Right lobe of liver (tissue), 6 donors: Measurements from ENCODE around the gene TYW5. TPM values are rescaled to one million over a fixed set of nuclear protein-coding genes. Genes with fewer than 3 reads are reported as not detected.
A peak's percentile ranks its signal among the peaks of the same experiment; 100 is the strongest.

ENCODE experiments used
- ATAC-seq, 4 donors: fragments of 200-7000 bp; cut with Tn5 transposase; one replicate each; pipeline ENCODE4 v1.9.1; 2020; ENCODE audit warnings: mild to moderate bottlenecking in 4 of 4, moderate library complexity in 4 of 4
- DNase-seq, 3 donors: peaks; one replicate each; pipeline ENCODE4 v3.0.0-alpha.2; 2020
- H3K27ac ChIP-seq, 3 donors: fragments of 200-600 bp; one replicate each; pipeline ENCODE4 v1.8.0; 2022
- H3K27me3 ChIP-seq, 2 donors: fragments of 200-600 bp; one replicate each; pipeline ENCODE4 v1.8.0; 2022
- H3K36me3 ChIP-seq, 4 donors: fragments of 200-600 bp; sonication (generic) in 1 of 4; one replicate each; pipeline versions ENCODE4 v1.5.1 to v1.8.0; 2017 to 2022; ENCODE audit warnings: control low read depth in 1 of 4
- H3K4me1 ChIP-seq, 4 donors: fragments of 200-600 bp; sonication (generic) in 1 of 4; one replicate each; pipeline versions ENCODE4 v1.5.1 to v1.8.0; 2017 to 2022; ENCODE audit warnings: control low read depth in 1 of 4
- H3K4me3 ChIP-seq, 3 donors: fragments of 200-600 bp; one replicate each; pipeline ENCODE4 v1.8.0; 2022
- H3K9me3 ChIP-seq, 4 donors: fragments of 200-600 bp; sonication (generic) in 1 of 4; one replicate each; pipeline versions ENCODE4 v1.5.1 to v1.8.0; 2017 to 2022; ENCODE audit warnings: control low read depth in 1 of 4
- CTCF ChIP-seq, 4 donors: fragments of 200-600 bp in 3 of 4; fragments of 450-650 bp in 1 of 4; IDR thresholded peaks; one replicate each; pipeline versions ENCODE4 v1.5.1 to v1.8.0; 2016 to 2022; ENCODE audit warnings: antibody characterized with exemption in 4 of 4, mild to moderate bottlenecking in 2 of 4
- POLR2A ChIP-seq: fragments of 450-650 bp; IDR thresholded peaks from one replicate; pipeline ENCODE4 v1.6.1; 2017; ENCODE audit warnings: antibody characterized with exemption, mild to moderate bottlenecking
- WGBS: methylation state at CpG from one replicate; pipeline ENCODE4 v1.1.6; 2018; ENCODE audit warnings: low coverage, low lambda C conversion rate; ENCODE audit not compliant: insufficient coverage; ENCODE audit errors: missing lambda C conversion rate; 5-methylcytosine and 5-hydroxymethylcytosine counted together
- intact Hi-C, 2 donors: fragments of 100-400 bp; cut with DNase I; formaldehyde crosslinking; loops; one replicate each; pipeline versions ENCODE4 v1.11.2 to v1.14.1; 2022
- long read RNA-seq: library from polyadenylated mRNA; unstranded; transcript quantifications from one replicate; pipeline ENCODE4 v2.0.0, GENCODE V29; 2019
- total RNA-seq, 6 experiments: library from RNA; depleted of rRNA in 2 of 6; stranded (reverse); fragments of >200 nt in 2 of 6; fragmentation: NEBNext Ultra II Directional in 3 of 6; extraction: Animal tissue kit (Norgen Biotek cat#: 25700) in 3 of 6; gene quantifications; one replicate each; pipeline versions ENCODE4 v1.1.0 to v1.2.4, GENCODE V29; 2016 to 2023
- donor health status: DM: no; HTN: yes; CAD: no.
- donor health status: DM: no; HTN: no; CAD: no.
- donor health status: DM: no; HTN: no; CAD: no.
- donor health status: DM: no; HTN: yes; CAD: no.
- donor health status: DM: no; HTN: yes; CAD: no.

Gene TYW5, protein sequence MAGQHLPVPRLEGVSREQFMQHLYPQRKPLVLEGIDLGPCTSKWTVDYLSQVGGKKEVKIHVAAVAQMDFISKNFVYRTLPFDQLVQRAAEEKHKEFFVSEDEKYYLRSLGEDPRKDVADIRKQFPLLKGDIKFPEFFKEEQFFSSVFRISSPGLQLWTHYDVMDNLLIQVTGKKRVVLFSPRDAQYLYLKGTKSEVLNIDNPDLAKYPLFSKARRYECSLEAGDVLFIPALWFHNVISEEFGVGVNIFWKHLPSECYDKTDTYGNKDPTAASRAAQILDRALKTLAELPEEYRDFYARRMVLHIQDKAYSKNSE
- total RNA-seq, result 1 to 10 TPM; 4.1 to 6.4 (median 4.8) TPM
- long read RNA-seq, partial matches to known transcripts, result 1 of 1 reads
- long read RNA-seq, other reads (novel, unspliced or antisense), result 0 of 1 reads

GRCh38 chr2:199955339-199956061, at the start of gene TYW5, which contains the start of gene MAIP1:
Gene TYW5 (minus strand): TSS chr2:199955491. CDS start chr2:199955470, 21 bp downstream.
Gene MAIP1 (plus strand): TSS chr2:199955582. CDS start chr2:199955799, 217 bp downstream.
- H3K4me1 ChIP-seq, result peaks cover 0 to 23% (median 7%) of the 10 kb centered on the region in 4 donors

DNA sequence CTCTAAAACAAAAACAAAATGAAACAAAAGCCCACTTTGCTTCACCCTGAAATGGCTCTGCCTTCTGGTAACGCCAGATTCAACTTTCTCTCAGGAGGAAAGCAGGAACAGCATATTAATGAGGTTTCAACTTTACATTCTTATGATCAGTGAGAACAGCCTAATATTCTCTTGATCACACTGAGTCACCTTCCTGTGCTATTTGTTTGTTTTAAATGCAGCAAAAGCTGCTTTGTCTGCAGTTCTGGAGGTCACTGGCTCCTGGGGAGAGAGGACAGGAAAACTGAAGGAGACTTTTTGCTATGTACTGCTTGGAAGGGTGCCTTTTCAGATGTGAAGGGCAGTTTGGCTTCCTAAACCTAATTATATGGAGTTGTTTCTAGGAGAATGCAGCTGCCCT, 48.2 kb upstream of the TYW5 start:
- no peaks in the 10 kb centered on the region for H3K9me3 ChIP-seq
- DNase-seq, result no peak
- TF ChIP-seq POLR2A (no peak), CTCF (IDR thresholded peaks at IDR 0.05) (no peak)
- H3K4me3 ChIP-seq, result no peak overlapping the region
- no peak overlapping the region for H3K27ac ChIP-seq
- ATAC-seq, result peak; percentile 49 to 89 (median 64)
- H3K36me3 ChIP-seq, result no peaks in the 10 kb centered on the region
- intact Hi-C loops, result no loop called here
- 83% methylated on average over 1 of the region's 1 CpG for WGBS
- no peaks in the 10 kb centered on the region for H3K27me3 ChIP-seq
- H3K4me1 ChIP-seq, result no peaks in the 10 kb centered on the region

More at GRCh38 chr2:199955339-199956061, at the start of gene TYW5, which contains the start of gene MAIP1:
- Histone ChIP-seq H3K9me3 (no peaks in the 10 kb centered on the region), H3K27ac (peak within 1 kb of the TSS; percentile 87 to 93 (median 89)), H3K36me3 (peaks cover 0 to 22% (median 5%) of the 10 kb centered on the region in 4 donors), H3K27me3 (no peaks in the 10 kb centered on the region), H3K4me3 (peak within 1 kb of the TSS; percentile 89 to 98 (median 94))
- peak; percentile 88 for TF ChIP-seq POLR2A
- peak in 2 of 4 donors; percentile 22 to 31 for TF ChIP-seq CTCF (IDR thresholded peaks at IDR 0.05)
- WGBS, result 0% methylated on average over 11 of the region's 64 CpGs
- ATAC-seq (peak; percentile 94 to 96 (median 96)), DNase-seq (peak; percentile 86 to 88 (median 88))
- intact Hi-C loops, result no loop called here

DNA sequence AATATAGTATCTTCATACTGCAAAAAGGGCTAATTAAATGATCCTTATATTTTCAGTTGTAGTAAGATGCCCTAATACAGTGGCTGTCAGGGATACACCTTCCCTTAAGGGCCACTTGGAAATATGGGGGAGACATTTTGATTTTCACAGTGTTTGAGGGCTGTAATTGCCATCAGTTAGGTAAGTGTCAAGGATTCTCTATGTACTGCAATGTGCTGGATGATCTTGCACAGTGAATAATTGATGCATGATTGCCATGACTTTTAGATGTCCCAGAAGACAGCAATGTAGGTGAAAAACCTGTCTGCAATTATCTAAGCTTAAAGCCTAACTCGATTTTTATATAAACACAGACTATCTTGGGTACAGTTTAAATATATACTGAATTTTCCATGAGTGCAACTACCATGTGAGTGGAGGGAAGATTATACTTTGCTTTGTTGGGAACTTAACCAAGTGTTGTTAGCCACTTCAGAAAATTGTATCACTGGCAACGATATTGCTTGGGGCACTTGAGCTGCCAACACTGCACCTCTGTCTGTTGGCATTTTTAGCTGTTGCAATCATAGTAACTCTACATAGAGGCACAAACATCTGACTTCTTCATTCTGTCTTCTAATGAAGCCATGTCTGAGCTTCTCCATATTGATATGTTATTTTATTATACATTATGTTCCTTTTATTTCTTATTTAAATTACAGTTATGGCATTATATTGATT, 45.3 kb upstream of the TYW5 start:
- no peaks in the 10 kb centered on the region for H3K27me3 ChIP-seq
- DNase-seq, result no peak
- no peaks in the 10 kb centered on the region for H3K36me3 ChIP-seq
- no peak overlapping the region for H3K4me3 ChIP-seq
- no peaks in the 10 kb centered on the region for H3K9me3 ChIP-seq
- no peaks in the 10 kb centered on the region for H3K4me1 ChIP-seq
- intact Hi-C loops, result no loop called here
- TF ChIP-seq POLR2A, result no peak
- TF ChIP-seq CTCF (IDR thresholded peaks at IDR 0.05), result no peak
- no peak for ATAC-seq
- 77% methylated on average over 2 of the region's 2 CpGs for WGBS
- no peak overlapping the region for H3K27ac ChIP-seq

GRCh38 chr2:199999166-199999565, 43.9 kb upstream of the TYW5 start:
- no peaks in the 10 kb centered on the region for H3K27me3 ChIP-seq
- H3K4me3 ChIP-seq, result no peak overlapping the region
- H3K9me3 ChIP-seq, result no peaks in the 10 kb centered on the region
- 92% methylated on average over 1 of the region's 4 CpGs for WGBS
- H3K36me3 ChIP-seq, result no peaks in the 10 kb centered on the region
- DNase-seq (no peak), ATAC-seq (no peak)
- no peaks in the 10 kb centered on the region for H3K4me1 ChIP-seq
- H3K27ac ChIP-seq, result no peak overlapping the region
- TF ChIP-seq CTCF (IDR thresholded peaks at IDR 0.05), result no peak
- TF ChIP-seq POLR2A, result no peak
- intact Hi-C loops, result no loop called here
